ENCODE results near the gene MAP3K10.

- TF ChIP-seq CTCF (conservative IDR thresholded peaks at IDR 0.05; ENCODE audit: low read depth, low read length) (no peak), EZH2 (IDR thresholded peaks at IDR 0.05; ENCODE audit: low read length, unreplicated experiment) (no peak)
These were observed 31.5 kb upstream of the MAP3K10 start for GRCh38 chr19:40159744-40160143.
